NCI-H2081 treated with DMSO at 0.1 percent for 48 hours (cell line): Measurements from ENCODE around the gene GMDS.

ENCODE experiments used
- DNase-seq: peaks from one replicate; lab custom pipeline; 2025; lab: John Stamatoyannopoulos, UW

The GMDS gene

GRCh38 chr6:1624058-1624850 is 621.2 kb downstream of the GMDS start:
- DNase-seq, result no peak

GRCh38 chr6:1623769-1624057 is 621.7 kb downstream of the GMDS start:
- DNase-seq, result no peak

- DNase-seq, result no peak
Observed at GRCh38 chr6:1622851-1623768, 622.3 kb downstream of the GMDS start.

GRCh38 chr6:1622220-1622850 is 623.1 kb downstream of the GMDS start:
- DNase-seq, result no peak

- DNase-seq, result no peak
Observed at GRCh38 chr6:1621070-1621701, 624.2 kb downstream of the GMDS start.

GRCh38 chr6:1620504-1621069 is 624.8 kb downstream of the GMDS start:
- no peak for DNase-seq

- no peak for DNase-seq
Observed at GRCh38 chr6:1619673-1620503, 625.5 kb downstream of the GMDS start.

- no peak for DNase-seq
Observed at GRCh38 chr6:1619098-1619672, 626.2 kb downstream of the GMDS start.

GRCh38 chr6:1618311-1619097 is 626.9 kb downstream of the GMDS start:
- DNase-seq, result no peak

GRCh38 chr6:1617466-1618310 is 627.7 kb downstream of the GMDS start:
- no peak for DNase-seq

GRCh38 chr6:1616701-1617463 is 628.5 kb downstream of the GMDS start:
- no peak for DNase-seq

- no peak for DNase-seq
Observed at GRCh38 chr6:1615853-1616420, 629.5 kb downstream of the GMDS start.

GRCh38 chr6:1615151-1615852 is 630.1 kb downstream of the GMDS start:
- no peak for DNase-seq

- DNase-seq, result no peak
Observed at GRCh38 chr6:1614448-1615150, 630.8 kb downstream of the GMDS start.

- no peak for DNase-seq
Observed at GRCh38 chr6:1613688-1614447, 631.5 kb downstream of the GMDS start.

- no peak for DNase-seq
Observed at GRCh38 chr6:1613346-1613687, 632.1 kb downstream of the GMDS start.
